ENCODE measurements around the gene HDAC9.

HDAC9 gene

DNA sequence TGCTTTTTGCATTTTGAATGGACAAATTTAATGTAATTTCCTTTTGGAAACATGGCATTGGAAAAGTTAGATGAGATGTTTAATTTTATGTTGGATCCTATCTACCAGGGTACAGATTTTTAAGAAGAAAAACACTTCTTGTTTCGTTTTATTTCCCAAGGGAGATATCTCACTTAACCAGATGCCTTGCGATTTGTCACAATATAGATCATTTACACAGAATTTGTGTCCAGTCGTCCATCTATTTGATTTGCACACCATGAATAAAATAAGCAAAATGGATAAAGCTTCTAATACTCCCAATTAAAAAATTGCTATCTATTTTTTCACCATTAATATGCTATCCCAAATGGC lies 25.7 kb downstream of the HDAC9 start:
- Histone ChIP-seq H3K9me3 (ENCODE audit: control insufficient read depth, low read length) (no peaks in the 10 kb centered on the region), H3K27me3 (replicated peaks; ENCODE audit: control insufficient read depth, insufficient read depth, low read length, poor library complexity, severe bottlenecking) (no peaks in the 10 kb centered on the region), H3K4me3 (ENCODE audit: insufficient read depth, low read depth, low read length, poor library complexity, severe bottlenecking) (no peak overlapping the region), H3K4me1 (ENCODE audit: control insufficient read depth, insufficient read depth, low read length, poor library complexity, severe bottlenecking) (no peaks in the 10 kb centered on the region), H3K36me3 (ENCODE audit: control insufficient read depth, insufficient read depth, low read length) (no peaks in the 10 kb centered on the region), H3K27ac (ENCODE audit: insufficient read depth, low read length, poor library complexity, severe bottlenecking) (no peak overlapping the region)
- no peak for DNase-seq

DNA sequence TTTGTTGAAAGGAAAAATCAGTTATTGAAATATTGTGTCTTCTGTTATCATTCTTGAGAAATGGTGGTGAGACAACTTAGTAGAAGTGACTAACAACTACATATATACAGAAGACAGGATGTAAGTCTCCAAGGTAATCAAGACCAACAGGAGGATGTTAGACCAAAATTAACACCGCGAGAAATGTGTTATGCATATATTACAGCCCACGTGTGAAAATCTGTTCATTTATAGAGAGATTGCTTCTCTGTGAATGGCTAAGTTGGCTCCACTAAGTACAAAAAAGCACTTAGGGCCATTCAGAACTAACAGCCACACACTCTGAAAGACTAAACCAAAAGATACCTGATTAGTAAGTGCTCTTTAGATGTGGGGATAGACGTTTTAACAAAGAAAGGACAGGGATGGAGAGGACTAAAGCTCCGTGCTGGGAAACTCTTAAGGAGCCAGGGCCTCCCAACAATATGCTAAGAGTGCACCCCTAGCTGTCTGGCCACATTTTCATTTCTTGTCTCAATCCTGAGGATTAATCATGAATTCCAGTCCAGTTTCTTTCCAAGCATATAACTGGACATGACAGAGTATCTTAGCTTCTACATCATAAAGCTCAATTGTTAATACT lies 26.5 kb downstream of the HDAC9 start:
- Histone ChIP-seq H3K27ac (ENCODE audit: insufficient read depth, low read length, poor library complexity, severe bottlenecking) (no peak overlapping the region), H3K27me3 (replicated peaks; ENCODE audit: control insufficient read depth, insufficient read depth, low read length, poor library complexity, severe bottlenecking) (no peaks in the 10 kb centered on the region), H3K36me3 (ENCODE audit: control insufficient read depth, insufficient read depth, low read length) (no peaks in the 10 kb centered on the region), H3K4me1 (ENCODE audit: control insufficient read depth, insufficient read depth, low read length, poor library complexity, severe bottlenecking) (no peaks in the 10 kb centered on the region), H3K4me3 (ENCODE audit: insufficient read depth, low read depth, low read length, poor library complexity, severe bottlenecking) (no peak overlapping the region), H3K9me3 (ENCODE audit: control insufficient read depth, low read length) (no peaks in the 10 kb centered on the region)
- DNase-seq, result no peak

DNA sequence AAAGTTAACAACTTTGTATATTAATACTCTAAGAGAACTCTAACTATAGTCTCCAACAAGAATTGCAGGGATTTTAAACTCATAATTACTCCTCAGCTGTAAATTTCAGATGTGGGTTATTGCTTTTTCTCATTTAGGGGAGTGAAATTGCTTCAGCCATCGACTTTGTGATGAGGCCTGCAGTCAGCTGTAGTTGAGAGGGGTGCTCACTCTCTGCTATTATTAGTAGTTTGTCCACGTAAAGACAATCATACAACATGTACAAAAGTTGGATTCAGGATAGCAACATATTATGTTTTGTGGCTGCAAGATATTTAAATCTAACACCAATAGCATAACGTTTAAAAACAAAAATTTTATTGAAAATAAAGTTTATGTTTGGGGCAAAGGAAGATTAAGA lies 28.7 kb downstream of the HDAC9 start:
- H3K4me3 ChIP-seq (ENCODE audit: insufficient read depth, low read depth, low read length, poor library complexity, severe bottlenecking), result no peak overlapping the region
- H3K27ac ChIP-seq (ENCODE audit: insufficient read depth, low read length, poor library complexity, severe bottlenecking), result no peak overlapping the region
- no peaks in the 10 kb centered on the region for H3K9me3 ChIP-seq (ENCODE audit: control insufficient read depth, low read length)
- no peak for DNase-seq
- H3K4me1 ChIP-seq (ENCODE audit: control insufficient read depth, insufficient read depth, low read length, poor library complexity, severe bottlenecking), result no peaks in the 10 kb centered on the region
- no peaks in the 10 kb centered on the region for H3K36me3 ChIP-seq (ENCODE audit: control insufficient read depth, insufficient read depth, low read length)
- H3K27me3 ChIP-seq (replicated peaks; ENCODE audit: control insufficient read depth, insufficient read depth, low read length, poor library complexity, severe bottlenecking), result no peaks in the 10 kb centered on the region

DNA sequence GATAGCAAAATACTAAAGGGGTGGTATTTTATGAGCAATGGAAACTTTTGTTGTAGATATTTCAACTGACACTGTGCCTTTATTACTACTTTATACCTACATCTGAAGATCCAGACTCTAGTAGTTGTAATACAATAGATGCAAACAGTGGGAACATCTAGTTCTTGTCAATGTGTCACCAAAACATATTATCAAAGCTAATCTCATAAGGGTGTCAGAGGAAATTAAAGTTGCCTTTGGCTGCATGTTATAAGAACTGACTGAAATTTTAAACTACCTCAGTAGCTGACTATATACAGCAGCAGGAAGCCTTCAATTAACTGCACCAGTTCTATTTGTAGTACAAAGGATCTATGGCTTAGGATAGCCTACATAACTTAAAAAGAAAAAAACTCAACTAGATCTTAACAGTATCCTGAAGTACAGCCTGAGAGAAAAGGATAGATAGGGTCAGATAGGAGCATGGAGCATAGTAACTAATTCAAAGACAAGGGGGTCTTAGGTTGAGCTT lies 30.9 kb downstream of the HDAC9 start:
- no peaks in the 10 kb centered on the region for H3K27me3 ChIP-seq (replicated peaks; ENCODE audit: control insufficient read depth, insufficient read depth, low read length, poor library complexity, severe bottlenecking)
- no peaks in the 10 kb centered on the region for H3K36me3 ChIP-seq (ENCODE audit: control insufficient read depth, insufficient read depth, low read length)
- no peak overlapping the region for H3K27ac ChIP-seq (ENCODE audit: insufficient read depth, low read length, poor library complexity, severe bottlenecking)
- no peaks in the 10 kb centered on the region for H3K4me1 ChIP-seq (ENCODE audit: control insufficient read depth, insufficient read depth, low read length, poor library complexity, severe bottlenecking)
- no peak overlapping the region for H3K4me3 ChIP-seq (ENCODE audit: insufficient read depth, low read depth, low read length, poor library complexity, severe bottlenecking)
- DNase-seq, result no peak
- no peaks in the 10 kb centered on the region for H3K9me3 ChIP-seq (ENCODE audit: control insufficient read depth, low read length)

DNA sequence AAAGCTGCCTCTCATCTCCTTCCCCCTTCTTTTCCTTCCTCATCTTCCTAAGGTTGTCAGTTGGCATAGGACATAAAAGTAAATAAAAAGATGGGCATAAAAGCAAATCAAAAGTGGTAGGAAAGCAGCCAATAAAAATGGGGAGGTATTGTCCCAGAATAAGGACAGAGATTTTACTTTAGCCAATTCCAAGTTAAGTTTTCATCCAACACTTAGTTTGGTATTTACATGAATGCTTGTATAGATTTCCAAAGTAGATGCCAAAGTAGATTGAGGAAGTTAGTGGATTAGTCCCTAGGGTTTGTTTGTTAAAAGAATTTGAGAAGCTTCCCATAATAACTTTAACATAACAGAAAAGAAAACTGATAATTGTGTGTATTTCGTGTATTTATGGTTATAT lies 33.7 kb downstream of the HDAC9 start:
- Histone ChIP-seq H3K4me1 (ENCODE audit: control insufficient read depth, insufficient read depth, low read length, poor library complexity, severe bottlenecking) (no peaks in the 10 kb centered on the region), H3K27me3 (replicated peaks; ENCODE audit: control insufficient read depth, insufficient read depth, low read length, poor library complexity, severe bottlenecking) (no peaks in the 10 kb centered on the region), H3K9me3 (ENCODE audit: control insufficient read depth, low read length) (no peaks in the 10 kb centered on the region), H3K4me3 (ENCODE audit: insufficient read depth, low read depth, low read length, poor library complexity, severe bottlenecking) (no peak overlapping the region), H3K36me3 (ENCODE audit: control insufficient read depth, insufficient read depth, low read length) (no peaks in the 10 kb centered on the region), H3K27ac (ENCODE audit: insufficient read depth, low read length, poor library complexity, severe bottlenecking) (no peak overlapping the region)
- no peak for DNase-seq

DNA sequence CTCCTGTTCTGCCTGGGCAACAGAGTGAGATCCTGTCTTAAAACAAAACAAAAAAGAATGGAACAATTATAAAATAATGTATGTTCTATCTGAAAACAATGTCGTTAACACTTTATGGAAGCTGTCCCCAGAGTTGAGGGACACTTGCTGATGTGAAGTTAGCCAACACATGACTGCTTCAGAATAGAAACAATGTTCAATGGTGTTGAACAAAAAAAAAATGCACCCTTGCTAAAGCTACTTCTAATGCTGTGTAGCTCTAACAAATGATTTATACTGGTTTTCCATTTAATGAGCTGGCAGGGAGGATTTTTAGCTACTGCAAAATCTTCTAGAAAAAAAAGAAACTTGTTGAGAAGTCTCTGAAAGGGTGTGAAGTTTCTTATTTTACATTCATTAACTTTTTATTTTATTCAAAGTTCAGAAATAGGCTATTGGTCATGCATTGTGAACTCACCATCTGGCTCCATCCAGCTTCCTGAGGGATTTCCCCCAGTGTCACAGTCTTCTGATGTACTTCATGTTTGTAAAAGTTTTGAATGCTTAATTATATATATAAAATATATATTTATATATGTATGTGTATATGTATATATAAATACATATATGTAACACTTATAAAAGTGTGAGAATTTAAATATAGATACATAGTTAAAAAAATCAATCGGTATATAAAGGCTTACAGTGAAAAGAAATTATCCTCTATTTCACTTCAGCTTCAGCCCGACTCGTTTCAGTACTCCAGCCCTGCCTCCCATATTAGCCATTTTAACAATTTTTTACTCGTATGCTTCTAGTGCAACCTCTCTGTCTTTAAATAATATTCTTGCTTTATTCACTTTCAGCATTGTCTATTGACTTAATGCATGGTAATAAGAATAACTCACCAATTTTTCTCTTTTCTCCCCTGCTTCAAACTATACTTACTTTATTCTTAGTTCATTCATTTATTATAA lies 35.0 kb downstream of the HDAC9 start:
- no peak overlapping the region for H3K4me3 ChIP-seq (ENCODE audit: insufficient read depth, low read depth, low read length, poor library complexity, severe bottlenecking)
- no peak for DNase-seq
- no peak overlapping the region for H3K27ac ChIP-seq (ENCODE audit: insufficient read depth, low read length, poor library complexity, severe bottlenecking)
- no peaks in the 10 kb centered on the region for H3K36me3 ChIP-seq (ENCODE audit: control insufficient read depth, insufficient read depth, low read length)
- H3K4me1 ChIP-seq (ENCODE audit: control insufficient read depth, insufficient read depth, low read length, poor library complexity, severe bottlenecking), result no peaks in the 10 kb centered on the region
- H3K27me3 ChIP-seq (replicated peaks; ENCODE audit: control insufficient read depth, insufficient read depth, low read length, poor library complexity, severe bottlenecking), result no peaks in the 10 kb centered on the region
- no peaks in the 10 kb centered on the region for H3K9me3 ChIP-seq (ENCODE audit: control insufficient read depth, low read length)

DNA sequence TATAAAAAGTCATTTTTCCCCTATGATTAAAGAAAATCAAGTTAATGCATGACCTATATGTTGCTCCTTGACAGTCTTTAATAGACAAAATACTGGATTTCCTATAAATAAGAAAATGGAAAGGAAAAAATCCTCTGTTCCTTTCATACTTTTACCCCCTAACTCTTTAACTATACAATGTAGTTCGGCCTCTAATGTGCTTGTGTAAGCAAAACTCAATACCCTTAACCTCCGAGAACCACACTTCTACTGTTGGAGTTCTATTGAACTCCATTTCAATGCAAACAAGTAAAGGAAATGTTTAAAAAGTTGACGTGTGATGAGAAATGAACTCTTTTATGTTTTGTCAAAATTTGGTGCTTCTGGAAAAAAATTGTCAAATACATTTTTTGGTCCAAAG lies 36.0 kb downstream of the HDAC9 start:
- Histone ChIP-seq H3K4me1 (ENCODE audit: control insufficient read depth, insufficient read depth, low read length, poor library complexity, severe bottlenecking) (no peaks in the 10 kb centered on the region), H3K27me3 (replicated peaks; ENCODE audit: control insufficient read depth, insufficient read depth, low read length, poor library complexity, severe bottlenecking) (no peaks in the 10 kb centered on the region), H3K9me3 (ENCODE audit: control insufficient read depth, low read length) (no peaks in the 10 kb centered on the region), H3K4me3 (ENCODE audit: insufficient read depth, low read depth, low read length, poor library complexity, severe bottlenecking) (no peak overlapping the region), H3K36me3 (ENCODE audit: control insufficient read depth, insufficient read depth, low read length) (no peaks in the 10 kb centered on the region), H3K27ac (ENCODE audit: insufficient read depth, low read length, poor library complexity, severe bottlenecking) (no peak overlapping the region)
- no peak for DNase-seq

DNA sequence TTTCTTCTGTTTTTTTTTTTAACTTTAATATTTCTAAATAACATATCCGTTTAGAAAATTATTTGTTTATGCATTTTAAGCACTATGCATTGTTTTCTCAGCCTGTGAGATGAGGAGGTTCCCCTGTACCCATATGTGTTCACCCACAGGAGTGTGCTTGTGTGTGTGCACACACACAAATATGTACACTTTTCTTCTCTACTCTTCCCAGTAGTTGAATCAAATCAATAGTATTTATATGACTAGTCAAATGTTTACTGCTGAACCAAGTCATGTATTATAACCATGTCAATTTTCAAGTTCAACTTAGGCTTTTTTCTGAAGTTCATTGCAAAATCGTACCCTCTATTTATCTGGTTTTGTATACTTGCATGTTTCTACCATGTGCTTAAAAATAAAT lies 37.3 kb downstream of the HDAC9 start:
- no peak for DNase-seq
- Histone ChIP-seq H3K4me3 (ENCODE audit: insufficient read depth, low read depth, low read length, poor library complexity, severe bottlenecking) (no peak overlapping the region), H3K4me1 (ENCODE audit: control insufficient read depth, insufficient read depth, low read length, poor library complexity, severe bottlenecking) (no peaks in the 10 kb centered on the region), H3K36me3 (ENCODE audit: control insufficient read depth, insufficient read depth, low read length) (no peaks in the 10 kb centered on the region), H3K27me3 (replicated peaks; ENCODE audit: control insufficient read depth, insufficient read depth, low read length, poor library complexity, severe bottlenecking) (no peaks in the 10 kb centered on the region), H3K27ac (ENCODE audit: insufficient read depth, low read length, poor library complexity, severe bottlenecking) (no peak overlapping the region), H3K9me3 (ENCODE audit: control insufficient read depth, low read length) (no peaks in the 10 kb centered on the region)

DNA sequence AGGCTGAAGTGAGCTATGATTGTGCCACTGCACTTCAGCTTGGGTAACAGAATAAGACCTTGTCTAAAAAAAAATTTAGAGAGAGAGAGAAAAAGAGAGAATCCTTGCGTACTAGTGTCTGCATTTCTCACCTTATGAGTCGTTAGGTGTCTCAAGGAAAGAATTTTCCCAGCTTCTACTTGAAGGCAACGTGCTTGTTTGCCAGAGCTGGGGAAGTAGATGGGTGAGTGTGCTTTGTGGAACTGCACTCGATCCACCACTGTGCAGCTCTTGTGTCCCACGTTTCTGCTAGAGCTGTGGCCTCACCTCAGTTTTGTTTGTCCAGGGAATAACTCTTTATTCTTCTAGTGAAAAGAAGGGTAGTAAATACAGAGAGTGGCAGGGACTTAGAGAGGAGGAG lies 38.9 kb downstream of the HDAC9 start:
- no peak overlapping the region for H3K4me3 ChIP-seq (ENCODE audit: insufficient read depth, low read depth, low read length, poor library complexity, severe bottlenecking)
- no peaks in the 10 kb centered on the region for H3K27me3 ChIP-seq (replicated peaks; ENCODE audit: control insufficient read depth, insufficient read depth, low read length, poor library complexity, severe bottlenecking)
- no peaks in the 10 kb centered on the region for H3K36me3 ChIP-seq (ENCODE audit: control insufficient read depth, insufficient read depth, low read length)
- H3K27ac ChIP-seq (ENCODE audit: insufficient read depth, low read length, poor library complexity, severe bottlenecking), result no peak overlapping the region
- no peaks in the 10 kb centered on the region for H3K4me1 ChIP-seq (ENCODE audit: control insufficient read depth, insufficient read depth, low read length, poor library complexity, severe bottlenecking)
- no peak for DNase-seq
- no peaks in the 10 kb centered on the region for H3K9me3 ChIP-seq (ENCODE audit: control insufficient read depth, low read length)

DNA sequence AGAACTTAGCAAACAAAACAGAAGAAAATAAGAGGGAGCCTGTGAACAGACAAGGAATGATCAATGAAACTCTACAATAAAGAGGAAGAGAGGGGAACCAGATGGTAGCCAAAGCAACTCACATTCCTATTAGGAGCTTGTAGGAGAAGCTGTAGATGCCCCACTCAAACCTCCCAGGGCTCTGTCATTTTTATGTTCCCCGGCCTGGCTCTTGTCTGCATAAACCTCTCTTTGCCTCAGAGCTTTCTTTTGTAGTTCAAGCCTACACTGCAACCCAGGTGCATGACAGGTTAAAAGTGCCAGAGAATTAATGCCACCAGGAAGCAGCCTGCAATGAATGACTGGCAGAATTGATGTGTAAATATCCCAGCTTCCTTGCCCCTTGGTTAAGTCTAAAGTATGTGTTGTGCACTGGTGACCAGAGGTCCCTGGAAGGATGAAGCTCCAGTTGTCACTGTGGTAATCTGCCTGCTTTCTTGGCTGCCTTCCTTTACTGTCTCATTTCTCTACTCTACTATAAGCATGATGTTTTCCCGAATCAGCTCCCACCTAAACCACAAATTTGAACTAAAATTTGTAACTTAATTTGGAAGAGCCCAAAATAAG lies 40.4 kb downstream of the HDAC9 start:
- Histone ChIP-seq H3K4me1 (ENCODE audit: control insufficient read depth, insufficient read depth, low read length, poor library complexity, severe bottlenecking) (no peaks in the 10 kb centered on the region), H3K36me3 (ENCODE audit: control insufficient read depth, insufficient read depth, low read length) (no peaks in the 10 kb centered on the region), H3K9me3 (ENCODE audit: control insufficient read depth, low read length) (no peaks in the 10 kb centered on the region), H3K27ac (ENCODE audit: insufficient read depth, low read length, poor library complexity, severe bottlenecking) (no peak overlapping the region), H3K27me3 (replicated peaks; ENCODE audit: control insufficient read depth, insufficient read depth, low read length, poor library complexity, severe bottlenecking) (no peaks in the 10 kb centered on the region), H3K4me3 (ENCODE audit: insufficient read depth, low read depth, low read length, poor library complexity, severe bottlenecking) (no peak overlapping the region)
- no peak for DNase-seq
